H1 (cell line): ENCODE results near the gene CACFD1. TPM values are rescaled to one million over a fixed set of nuclear protein-coding genes. Genes with fewer than 3 reads are reported as not detected.

ENCODE experiments used
- CTCF ChIA-PET: fragments of 300-600 bp; sonication (Branson Sonifier 250); formaldehyde crosslinking; loops from one replicate; lab custom pipeline; 2021; ENCODE audit not compliant: partially characterized antibody; lab: Charles Lee
- POLR2A ChIA-PET: fragments of 300-600 bp; sonication (Branson Sonifier 250); formaldehyde crosslinking; loops from one replicate; lab custom pipeline; 2021; ENCODE audit warnings: inconsistent platforms; ENCODE audit not compliant: partially characterized antibody; lab: Charles Lee
- DNase-seq, 2 experiments: peaks; one replicate each; pipeline versions ENCODE4 v3.0.0 to v3.0.0-alpha.2; 2010 to 2022; ENCODE audit warnings: low spot score in 2 of 2, low read depth in 1 of 2, mixed read lengths in 1 of 2
- FAIRE-seq: peaks from 2 replicates; lab custom pipeline; 2011; peaks lifted over from hg19 to GRCh38; lab: Jason Lieb, UNC
- H2AFZ ChIP-seq: 2 replicates; pipeline ENCODE4 v1.8.1; 2012; ENCODE audit warnings: low read length, inconsistent platforms
- H2AK5ac ChIP-seq: 2 replicates; pipeline ENCODE4 v1.6.1; 2013; ENCODE audit warnings: low read depth, low read length
- H2BK120ac ChIP-seq: replicated peaks from 2 replicates; pipeline ENCODE3; 2013; ENCODE audit warnings: low read depth, low read length, inconsistent platforms
- H2BK12ac ChIP-seq: 2 replicates; pipeline ENCODE4 v1.6.1; 2013; ENCODE audit warnings: low read depth, low read length
- H2BK15ac ChIP-seq: 2 replicates; pipeline ENCODE4 v1.6.1; 2013; ENCODE audit warnings: low read length
- H2BK20ac ChIP-seq: 2 replicates; pipeline ENCODE4 v1.6.1; 2013; ENCODE audit warnings: low read length
- H2BK5ac ChIP-seq: 2 replicates; pipeline ENCODE4 v1.6.1; 2013; ENCODE audit warnings: low read depth, low read length
- H3K14ac ChIP-seq: 2 replicates; pipeline ENCODE4 v1.6.1; 2013; ENCODE audit warnings: inconsistent platforms; ENCODE audit not compliant: insufficient read length
- H3K18ac ChIP-seq: 2 replicates; pipeline ENCODE4 v1.6.1; 2013; ENCODE audit warnings: low read length; ENCODE audit errors: extremely low read depth
- H3K23ac ChIP-seq: 2 replicates; pipeline ENCODE4 v1.6.1; 2013; ENCODE audit warnings: inconsistent platforms; ENCODE audit not compliant: insufficient read length
- H3K23me2 ChIP-seq: 2 replicates; pipeline ENCODE4 v1.6.1; 2013; ENCODE audit warnings: low read depth, low read length
- H3K27ac ChIP-seq: 2 replicates; pipeline ENCODE4 v1.6.1; 2011; ENCODE audit warnings: low read depth, low read length, inconsistent platforms
- H3K27me3 ChIP-seq, 4 experiments: replicated peaks in 1 of 4; 1 replicate in 1 of 4; 2 replicates in 3 of 4; pipeline versions ENCODE4 v1.6.1 to v1.8.1; 2011 to 2013; ENCODE audit warnings: low read length in 3 of 4, mild to moderate bottlenecking in 3 of 4, inconsistent platforms in 2 of 4, mixed read lengths in 2 of 4, moderate library complexity in 1 of 4; ENCODE audit not compliant: control insufficient read depth in 3 of 4, insufficient read depth in 3 of 4; ENCODE audit errors: extremely low read depth in 1 of 4
- H3K36me3 ChIP-seq, 4 experiments: 2 replicates each; pipeline versions ENCODE4 v1.6.1 to v1.8.1; 2011 to 2013; ENCODE audit warnings: mild to moderate bottlenecking in 4 of 4, low read length in 3 of 4, moderate library complexity in 2 of 4, control low read depth in 1 of 4, inconsistent platforms in 1 of 4; ENCODE audit not compliant: insufficient read depth in 4 of 4, control insufficient read depth in 2 of 4
- H3K4ac ChIP-seq: replicated peaks from 2 replicates; pipeline ENCODE3; 2013; ENCODE audit warnings: low read length, low read depth, mixed read lengths, inconsistent platforms; ENCODE audit not compliant: insufficient read length
- H3K4me1 ChIP-seq, 4 experiments: replicated peaks in 1 of 4; 1 replicate in 1 of 4; 2 replicates in 3 of 4; pipeline versions ENCODE4 v1.6.1 to v1.8.1; 2011 to 2013; ENCODE audit warnings: low read length in 3 of 4, inconsistent platforms in 2 of 4, mixed read lengths in 1 of 4; ENCODE audit not compliant: insufficient read depth in 4 of 4, control insufficient read depth in 3 of 4
- H3K4me2 ChIP-seq, 2 experiments: 2 replicates each; pipeline versions ENCODE4 v1.6.1 to v1.8.1; 2011 to 2013; ENCODE audit warnings: low read depth in 2 of 2, low read length in 2 of 2, control low read depth in 1 of 2, inconsistent platforms in 1 of 2, mild to moderate bottlenecking in 1 of 2; ENCODE audit not compliant: insufficient read depth in 1 of 2
- H3K4me3 ChIP-seq, 4 experiments: fragments of 200-600, 300-600 bp in 1 of 4; sonication (generic), shearing (Covaris generic), sonication (Bioruptor Twin) in 1 of 4; 2 replicates each; pipeline versions ENCODE4 v1.5.1 to v1.8.1; 2011 to 2016; ENCODE audit warnings: low read length in 4 of 4, low read depth in 3 of 4, control low read depth in 2 of 4, inconsistent platforms in 2 of 4, mild to moderate bottlenecking in 2 of 4, mixed read lengths in 1 of 4, moderate library complexity in 1 of 4; ENCODE audit not compliant: insufficient read depth in 2 of 4; ENCODE audit errors: extremely low read depth in 1 of 4
- H3K56ac ChIP-seq: replicated peaks from 2 replicates; pipeline ENCODE3; 2013; ENCODE audit warnings: low read depth, mild to moderate bottlenecking, mixed read lengths, low read length, inconsistent platforms; ENCODE audit not compliant: insufficient read length
- H3K79me1 ChIP-seq: 2 replicates; pipeline ENCODE4 v1.6.1; 2013; ENCODE audit warnings: low read depth, low read length, control low read depth
- H3K79me2 ChIP-seq, 2 experiments: 2 replicates each; pipeline versions ENCODE4 v1.6.1 to v1.8.1; 2012 to 2013; ENCODE audit warnings: low read length in 2 of 2, mild to moderate bottlenecking in 2 of 2, inconsistent platforms in 1 of 2; ENCODE audit not compliant: insufficient read depth in 2 of 2, control insufficient read depth in 1 of 2
- H3K9ac ChIP-seq, 4 experiments: replicated peaks in 1 of 4; 1 replicate in 1 of 4; 2 replicates in 3 of 4; pipeline versions ENCODE4 v1.6.1 to v1.8.1; 2011 to 2013; ENCODE audit warnings: low read depth in 3 of 4, low read length in 3 of 4, control low read depth in 2 of 4, mild to moderate bottlenecking in 2 of 4, moderate library complexity in 2 of 4, inconsistent platforms in 1 of 4; ENCODE audit errors: extremely low read depth in 1 of 4
- H3K9me3 ChIP-seq, 2 experiments: 2 replicates each; pipeline versions ENCODE4 v1.6.1 to v1.8.1; 2012 to 2013; ENCODE audit warnings: mild to moderate bottlenecking in 2 of 2, moderate library complexity in 2 of 2, control low read depth in 1 of 2, inconsistent platforms in 1 of 2, low read depth in 1 of 2, low read length in 1 of 2, mixed read lengths in 1 of 2; ENCODE audit not compliant: insufficient read depth in 2 of 2
- H4K20me1 ChIP-seq, 2 experiments: replicated peaks in 1 of 2; 2 replicates each; pipeline versions ENCODE3 to v1.8.1; 2011 to 2013; ENCODE audit warnings: inconsistent platforms in 2 of 2, low read length in 2 of 2, mild to moderate bottlenecking in 1 of 2; ENCODE audit not compliant: insufficient read depth in 2 of 2, control insufficient read depth in 1 of 2
- H4K5ac ChIP-seq: 2 replicates; pipeline ENCODE4 v1.6.1; 2013; ENCODE audit warnings: low read length, low read depth, mixed read lengths, inconsistent platforms; ENCODE audit not compliant: insufficient read length
- H4K8ac ChIP-seq: 2 replicates; pipeline ENCODE4 v1.8.0; 2013; ENCODE audit warnings: mild to moderate bottlenecking, moderate library complexity, low read length, inconsistent platforms; ENCODE audit not compliant: insufficient read depth; ENCODE audit errors: extremely low read depth
- H4K91ac ChIP-seq: replicated peaks from 2 replicates; pipeline ENCODE3; 2013; ENCODE audit warnings: low read length, mixed read lengths, inconsistent platforms; ENCODE audit not compliant: insufficient read length
- CBX8 ChIP-seq: fragments of 300-800, 300-1000 bp; sonication (generic); IDR thresholded peaks from 2 replicates; pipeline ENCODE4 v1.7.1; 2016; ENCODE audit warnings: low read depth, low read length, borderline replicate concordance
- EGR1 ChIP-seq: IDR thresholded peaks from 2 replicates; pipeline ENCODE4 v1.6.1; 2011; ENCODE audit warnings: low read depth, low read length, borderline replicate concordance
- GTF2F1 ChIP-seq: IDR thresholded peaks from 2 replicates; pipeline ENCODE4 v1.6.1; 2012; ENCODE audit warnings: low read depth, low read length, improper control_type of control experiment, borderline replicate concordance
- PHF8 ChIP-seq: fragments of 200-600 bp; sonication (generic); conservative IDR thresholded peaks from 2 replicates; pipeline ENCODE4 v1.7.1; 2012; ENCODE audit warnings: low read depth, mild to moderate bottlenecking, inconsistent platforms, low read length, moderate library complexity
- POLR2A ChIP-seq, 2 experiments: IDR thresholded peaks; 1 replicate in 1 of 2; 2 replicates in 1 of 2; pipeline ENCODE4 v1.6.1; 2011; ENCODE audit warnings: low read depth in 2 of 2, low read length in 2 of 2, mild to moderate bottlenecking in 2 of 2; ENCODE audit errors: control extremely low read depth in 1 of 2
- RNF2 ChIP-seq: fragments of 200-900, 300-1000 bp; sonication (generic); IDR thresholded peaks from 2 replicates; pipeline ENCODE4 v1.7.1; 2016; ENCODE audit warnings: borderline replicate concordance, low read depth, mild to moderate bottlenecking, antibody characterized with exemption, low read length; ENCODE audit not compliant: poor library complexity, severe bottlenecking; ENCODE audit errors: missing control alignments
- SIN3A ChIP-seq, 2 experiments: IDR thresholded peaks in 1 of 2; conservative IDR thresholded peaks in 1 of 2; 2 replicates each; pipeline ENCODE4 v1.6.1; 2011 to 2012; ENCODE audit warnings: low read length in 2 of 2, improper control_type of control experiment in 1 of 2, low read depth in 1 of 2, mild to moderate bottlenecking in 1 of 2
- SP4 ChIP-seq: IDR thresholded peaks from 2 replicates; pipeline ENCODE4 v1.6.1; 2012; ENCODE audit warnings: low read length, inconsistent platforms
- WGBS, 2 experiments: shearing (Covaris generic) in 1 of 2; methylation state at CpG; one replicate each; pipeline versions ENCODE4 v1.1.6 to v1.1.7; 2013 to 2015; ENCODE audit warnings: low lambda C conversion rate in 2 of 2, mixed read lengths in 2 of 2, inconsistent platforms in 1 of 2, low coverage in 1 of 2, missing lambda C conversion rate in 1 of 2; ENCODE audit not compliant: insufficient replicate concordance in 2 of 2, insufficient coverage in 1 of 2, insufficient read length in 1 of 2; ENCODE audit errors: extremely low coverage in 1 of 2, missing lambda C conversion rate in 1 of 2; 5-methylcytosine and 5-hydroxymethylcytosine counted together
- polyA plus RNA-seq, 7 experiments: library from polyadenylated mRNA; depleted of rRNA in 3 of 7; stranded (reverse) in 5 of 7; unstranded in 2 of 7; fragments of >200 nt in 5 of 7; fragments of 200-250 nt in 2 of 7; gene quantifications; 1 replicate in 5 of 7; 2 replicates in 1 of 7; 4 replicates in 1 of 7; pipeline versions ENCODE4 v1.2.1 to v1.2.3, GENCODE V29; 2011 to 2013; ENCODE audit warnings: missing spikeins in 2 of 7, mixed read lengths in 2 of 7
- total RNA-seq: library from RNA; stranded (reverse); fragmentation: NEBNext Ultra II Directional; extraction: Animal tissue kit (Norgen Biotek cat#: 25700); gene quantifications from 2 replicates; pipeline ENCODE4 v1.2.1, GENCODE V29; 2021
- TF ChIP-seq, protein P1 (sequence below): IDR thresholded peaks from 2 replicates; pipeline ENCODE4 v1.6.1; 2012; ENCODE audit warnings: inconsistent platforms

CACFD1 gene
- total and polyA plus RNA-seq, 2 of the 8 experiments (the other 6 are each of a cell fraction or from before 2014, with no cell fraction given) = 13.4 to 15.5 TPM

DNA sequence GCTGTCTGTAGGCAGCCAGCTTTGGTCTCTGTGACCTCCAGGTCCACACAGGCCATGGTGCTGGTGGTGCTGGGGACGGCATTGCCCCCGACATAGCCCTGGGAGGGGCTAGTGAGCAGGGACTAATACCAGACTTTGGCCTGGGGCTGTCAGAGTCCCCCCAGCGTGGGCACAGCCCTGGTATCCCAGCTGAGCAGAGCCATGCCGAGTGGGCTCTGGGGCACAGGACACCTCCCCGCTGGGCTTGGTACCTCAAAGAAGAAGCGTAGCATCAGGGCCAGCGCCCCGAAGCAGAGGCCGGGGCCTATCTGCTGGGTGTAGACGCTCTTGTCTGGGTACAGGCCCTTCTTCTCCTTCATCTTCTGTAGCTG, 55.4 kb downstream of the CACFD1 start:
- H4K8ac ChIP-seq = no peak overlapping the region
- H3K56ac ChIP-seq = no peak overlapping the region
- no peak overlapping the region for H2BK5ac ChIP-seq
- CTCF ChIA-PET = interaction anchor here (0.8 to 3.4 kb wide), 5 partner anchors 11 to 51 kb away, joined by 3 to 14 read pairs (median 7); partner anchors contain the start of genes ADAMTSL2 and MYMK
- no peak overlapping the region for H2BK120ac ChIP-seq
- peaks cover 0 to 3% of the 10 kb centered on the region in 2 experiments; a peak in 1 of 4 replicates for H3K9me3 ChIP-seq
- no peak overlapping the region for H3K4me3 ChIP-seq
- no peak overlapping the region for H3K14ac ChIP-seq
- no peak overlapping the region for H4K5ac ChIP-seq
- no peaks in the 10 kb centered on the region; a peak in 1 of 7 replicates for H3K27me3 ChIP-seq
- FAIRE-seq = no peak
- TF ChIP-seq RNF2 (no peak), SIN3A (conservative IDR thresholded peaks at IDR 0.05 in 1 of 2, IDR thresholded peaks at IDR 0.05 in 1 of 2; ENCODE audit: low read depth in 1 of 2, low read length in 2 of 2) (no peak), POLR2A (IDR thresholded peaks at IDR 0.05; ENCODE audit: control extremely low read depth in 1 of 2, low read depth in 2 of 2, low read length in 2 of 2) (no peak), PHF8 (no peak), CBX8 (no peak), GTF2F1 (no peak), EGR1 (no peak), SP4 (no peak)
- TF ChIP-seq, protein P1, sequence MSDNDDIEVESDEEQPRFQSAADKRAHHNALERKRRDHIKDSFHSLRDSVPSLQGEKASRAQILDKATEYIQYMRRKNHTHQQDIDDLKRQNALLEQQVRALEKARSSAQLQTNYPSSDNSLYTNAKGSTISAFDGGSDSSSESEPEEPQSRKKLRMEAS = no peak
- no peak overlapping the region for H3K9ac ChIP-seq
- peaks cover 0 to 7% of the 10 kb centered on the region in 2 experiments for H4K20me1 ChIP-seq
- H2BK20ac ChIP-seq = no peak overlapping the region
- no peak overlapping the region for H2BK12ac ChIP-seq
- no peak overlapping the region for H4K91ac ChIP-seq
- no peak for DNase-seq
- POLR2A ChIA-PET = interaction anchor here (2.5 kb wide), 1 partner anchor 8 kb away, joined by 5 read pairs; no protein-coding TSS in a partner anchor
- H3K18ac ChIP-seq = no peak overlapping the region
- H3K79me2 ChIP-seq = no peaks in the 10 kb centered on the region
- H2BK15ac ChIP-seq = no peak overlapping the region
- WGBS, 2 experiments = 84% methylated on average over 8 of the region's 10 CpGs; no CpG with 5 or more reads in 1 of the 2 experiments
- no peaks in the 10 kb centered on the region for H3K79me1 ChIP-seq
- H3K4me1 ChIP-seq = peaks cover 0 to 9% (median 2%) of the 10 kb centered on the region in 4 experiments; a peak in 3 of 7 replicates
- H3K23ac ChIP-seq = no peak overlapping the region
- H3K27ac ChIP-seq = no peak overlapping the region
- no peak overlapping the region for H2AFZ ChIP-seq
- no peak overlapping the region for H3K4ac ChIP-seq
- H3K4me2 ChIP-seq = no peak overlapping the region
- no peak overlapping the region for H2AK5ac ChIP-seq
- peaks cover 9% of the 10 kb centered on the region for H3K23me2 ChIP-seq
- no peaks in the 10 kb centered on the region; a peak in 1 of 8 replicates for H3K36me3 ChIP-seq
